GM19324 (cell line): ENCODE measurements around the gene MDFI.

Experiments used
- ATAC-seq: cut with Tn5 transposase; IDR thresholded peaks from one replicate; pipeline ENCODE4 v1.9.1; 2021; ENCODE audit warnings: mild to moderate bottlenecking, moderate library complexity; ENCODE audit not compliant: unreplicated experiment, low FRiP score

MDFI gene

DNA sequence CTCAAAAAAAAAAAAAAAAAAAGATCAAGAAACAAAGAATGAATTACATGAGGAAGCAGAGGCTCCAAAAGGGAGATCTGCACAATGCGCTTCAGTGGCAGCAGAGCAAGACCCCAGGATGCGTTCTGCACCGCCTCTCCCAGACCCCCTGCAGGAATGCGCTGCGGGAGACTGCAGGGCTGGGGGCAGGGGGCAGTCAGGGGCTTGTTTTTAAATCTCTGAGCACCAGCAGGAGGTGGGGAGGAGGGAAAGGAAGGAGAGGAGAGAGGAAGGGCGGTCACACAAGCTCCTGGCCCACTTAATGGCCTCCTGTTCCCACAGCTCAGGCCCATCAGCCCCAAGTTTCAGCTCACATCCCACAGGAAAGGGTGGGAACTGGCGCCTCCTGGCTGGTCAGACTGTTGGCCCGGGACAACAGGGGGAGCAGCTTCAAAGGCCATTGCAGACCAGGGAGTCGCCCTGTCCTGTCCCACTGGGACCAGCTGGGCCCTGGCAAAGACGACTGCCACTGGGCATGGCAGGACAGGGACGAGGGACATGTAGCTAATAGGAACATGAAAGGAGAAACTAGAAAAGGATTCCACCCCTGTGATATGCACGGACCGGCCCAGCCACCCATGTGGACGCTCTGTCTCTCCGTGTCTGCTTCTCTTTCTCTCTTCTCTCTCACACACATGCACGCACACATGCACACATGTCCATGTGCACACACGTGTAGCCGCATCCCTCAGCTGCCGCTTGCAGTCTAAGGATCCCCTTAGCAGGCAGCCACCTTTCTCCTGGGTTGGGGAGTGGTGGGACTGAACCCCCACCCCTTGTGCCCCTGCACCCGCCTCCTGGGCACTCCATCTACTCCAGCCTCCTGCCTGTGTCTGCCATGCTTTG lies 62.4 kb downstream of the MDFI start:
- no peak for ATAC-seq

- no peak for ATAC-seq
Observed at GRCh38 chr6:41702089-41702745, 63.9 kb downstream of the MDFI start.

GRCh38 chr6:41702771-41703494 lies 64.7 kb downstream of the MDFI start:
- no peak for ATAC-seq
